ENCODE results near the gene SLC5A2. TPM values are rescaled to one million over a fixed set of nuclear protein-coding genes. Genes with fewer than 3 reads are reported as not detected.

Gene SLC5A2
- total and polyA plus RNA-seq, 12 donors, result 0.11 to 3.0 (median 1.3) TPM; not detected in 8

DNA sequence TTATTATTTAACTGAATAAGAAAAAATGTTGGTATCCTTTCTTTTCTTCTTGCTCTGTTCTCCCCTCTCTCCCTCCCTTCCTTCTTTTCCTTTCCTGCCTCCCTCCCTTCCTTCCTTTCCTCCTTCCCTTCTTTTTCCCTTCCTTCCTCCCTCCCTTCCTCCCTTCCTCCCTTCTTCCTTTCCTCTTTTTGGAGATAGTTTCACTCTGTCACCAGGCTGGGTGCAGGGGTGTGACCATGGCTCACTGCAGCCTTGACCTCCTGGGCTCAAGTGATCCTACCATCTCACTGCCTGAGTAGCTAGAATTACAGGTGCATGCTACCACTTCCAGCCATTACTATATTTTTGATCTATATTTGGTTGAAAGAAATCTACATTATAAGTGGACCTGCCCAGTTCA, 31.0 kb downstream of the SLC5A2 start:
- no peaks in the 10 kb centered on the region for H3K9me3 ChIP-seq (replicated peaks in 1 of 3)
- H3K27me3 ChIP-seq, result no peaks in the 10 kb centered on the region
- H3K4me3 ChIP-seq, result no peak overlapping the region
- peaks cover 4 to 10% of the 10 kb centered on the region in 2 donors for H3K4me1 ChIP-seq (replicated peaks in 1 of 2)
- DNase-seq, result no peak
- no peak overlapping the region for H3K27ac ChIP-seq
- H3K36me3 ChIP-seq (replicated peaks in 1 of 2), result no peaks in the 10 kb centered on the region
- intact Hi-C loops (cut with DNase I), result no loop called here
- TF ChIP-seq POLR2A (IDR thresholded peaks at IDR 0.05) (no peak), CTCF (IDR thresholded peaks at IDR 0.05) (no peak)

DNA sequence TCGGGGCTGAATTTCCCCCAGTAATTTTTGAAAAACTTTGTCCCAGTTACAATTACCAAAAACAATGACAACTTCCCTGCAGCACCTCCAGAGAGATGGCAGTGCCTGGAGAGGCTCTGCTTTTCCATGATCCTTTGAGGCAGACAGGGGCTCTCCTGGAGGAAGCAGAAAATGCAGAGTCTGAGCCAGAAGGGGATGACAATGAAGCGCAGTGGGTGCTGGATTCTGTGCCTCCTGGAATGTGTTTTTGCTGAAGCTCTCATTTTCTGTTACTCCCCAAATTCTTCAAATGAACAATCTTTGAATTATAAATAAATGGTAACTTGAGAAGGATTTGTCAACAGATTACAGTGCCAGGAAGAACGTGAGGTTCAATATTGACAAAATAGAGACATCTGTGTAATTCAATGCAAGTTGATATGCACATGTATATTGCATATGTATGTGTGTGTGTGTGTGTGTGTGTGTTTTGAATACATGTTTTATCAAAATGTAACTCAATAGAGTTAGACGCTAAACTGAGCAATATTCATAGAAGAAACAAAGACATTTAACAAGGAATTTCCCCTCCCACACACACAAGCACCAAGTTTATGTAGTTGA, 35.0 kb downstream of the SLC5A2 start:
- no peak overlapping the region for H3K27ac ChIP-seq
- H3K4me3 ChIP-seq, result no peak overlapping the region
- TF ChIP-seq POLR2A (IDR thresholded peaks at IDR 0.05), result no peak
- TF ChIP-seq CTCF (IDR thresholded peaks at IDR 0.05), result no peak
- WGBS, 4 donors, result 69 to 81% (median 76%) methylated on average over 4 of the region's 4 CpGs
- no peak for DNase-seq
- intact Hi-C loops (cut with DNase I), result no loop called here
- no peaks in the 10 kb centered on the region for H3K27me3 ChIP-seq
- H3K36me3 ChIP-seq (replicated peaks in 1 of 2), result no peaks in the 10 kb centered on the region
- H3K9me3 ChIP-seq (replicated peaks in 1 of 3), result no peaks in the 10 kb centered on the region
- H3K4me1 ChIP-seq (replicated peaks in 1 of 2), result no peaks in the 10 kb centered on the region

DNA sequence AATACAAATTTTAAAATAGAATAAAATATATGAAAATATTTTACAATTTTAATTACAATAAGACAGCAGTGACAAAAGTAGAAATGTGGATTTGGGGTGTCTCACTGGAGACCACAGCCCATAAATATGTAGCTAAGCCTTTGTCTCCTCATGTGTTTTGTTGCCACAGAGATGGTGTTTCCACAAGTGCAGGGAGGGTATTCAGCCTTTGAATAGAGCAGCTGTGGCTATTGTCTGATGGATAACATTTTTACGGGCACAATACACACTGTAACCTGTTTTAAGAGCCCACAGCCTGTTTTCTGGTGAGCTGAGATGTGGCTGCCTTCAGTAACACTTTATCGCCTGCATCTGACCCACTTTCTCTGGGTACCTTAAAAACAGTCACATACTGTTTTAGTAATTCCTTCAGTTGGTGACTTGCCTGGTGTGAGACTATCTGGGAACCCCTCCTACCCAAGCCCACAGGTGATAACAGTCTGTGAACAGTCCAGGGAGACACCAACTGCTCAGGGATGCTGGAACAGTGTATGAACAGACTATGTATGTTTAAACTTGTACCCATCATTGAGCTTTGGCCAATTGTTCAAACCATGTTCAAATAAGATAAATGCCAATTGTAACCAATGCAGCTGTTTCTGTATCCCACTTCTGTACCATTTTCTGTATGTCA, 37.0 kb downstream of the SLC5A2 start:
- intact Hi-C loops (cut with DNase I), result no loop called here
- Histone ChIP-seq H3K4me1 (replicated peaks in 1 of 2) (no peaks in the 10 kb centered on the region), H3K9me3 (replicated peaks in 1 of 3) (no peaks in the 10 kb centered on the region), H3K27me3 (no peaks in the 10 kb centered on the region), H3K27ac (no peak overlapping the region), H3K36me3 (replicated peaks in 1 of 2) (no peaks in the 10 kb centered on the region), H3K4me3 (no peak overlapping the region)
- no peak for TF ChIP-seq POLR2A (IDR thresholded peaks at IDR 0.05)
- TF ChIP-seq CTCF (IDR thresholded peaks at IDR 0.05), result no peak
- WGBS, 4 donors, result 74 to 83% (median 79%) methylated on average over 2 of the region's 2 CpGs
- DNase-seq, result no peak

- intact Hi-C loops (cut with DNase I), result no loop called here
- Histone ChIP-seq H3K4me3 (no peak overlapping the region), H3K9me3 (replicated peaks in 1 of 3) (no peaks in the 10 kb centered on the region), H3K36me3 (replicated peaks in 1 of 2) (no peaks in the 10 kb centered on the region), H3K4me1 (replicated peaks in 1 of 2) (no peaks in the 10 kb centered on the region), H3K27me3 (no peaks in the 10 kb centered on the region), H3K27ac (no peak overlapping the region)
- 77 to 98% (median 85%) methylated on average over 3 of the region's 3 CpGs for WGBS, 4 donors
- no peak for DNase-seq
- TF ChIP-seq CTCF (IDR thresholded peaks at IDR 0.05), result no peak
- no peak for TF ChIP-seq POLR2A (IDR thresholded peaks at IDR 0.05)
Observed at GRCh38 chr16:31521368-31521767, 38.4 kb downstream of the SLC5A2 start.

All from adrenal gland (tissue), 12 donors.